HepG2 (cell line): ENCODE data around the gene LPIN3. TPM values are rescaled to one million over a fixed set of nuclear protein-coding genes. Genes with fewer than 3 reads are reported as not detected.

Experiments
- ATAC-seq: fragments of 200-7000 bp; cut with Tn5 transposase; 3 replicates; pipeline ENCODE4 v1.9.1; 2020; ENCODE audit warnings: mild to moderate bottlenecking, moderate library complexity
- BruUV-seq: library from RNA; stranded (reverse); fragments of 400-500 nt; replicated peaks from 2 replicates; lab custom pipeline; 2021; lab: Mats Ljungman, UMichigan
- CTCF ChIA-PET: fragments of 300-600 bp; formaldehyde crosslinking; extraction: SDS; loops from one replicate; lab custom pipeline; 2021; ENCODE audit warnings: low total read pairs, inconsistent platforms, low intra/inter-chr PET ratio; lab: Yijun Ruan, JAX
- POLR2A ChIA-PET: fragments of 350-600 bp; sonication (Branson Sonifier 250); formaldehyde crosslinking; loops from one replicate; lab custom pipeline; 2020; ENCODE audit warnings: antibody characterized with exemption, inconsistent platforms; lab: Yijun Ruan, JAX
- DNase-seq: peaks from one replicate; pipeline ENCODE4 v3.0.0-alpha.2; 2015; ENCODE audit warnings: low spot score
- FAIRE-seq: peaks from 3 replicates; lab custom pipeline; 2011; peaks lifted over from hg19 to GRCh38; lab: Jason Lieb, UNC
- H2AFZ ChIP-seq: one replicate; pipeline ENCODE4 v1.6.1; 2011; ENCODE audit warnings: low read length, inconsistent platforms
- H3K27ac ChIP-seq: fragments of 300-600 bp; 3 replicates; pipeline ENCODE4 v1.8.0; 2011; ENCODE audit warnings: mixed run types, mild to moderate bottlenecking, mixed read lengths, low read length, inconsistent platforms; ENCODE audit not compliant: insufficient read depth; ENCODE audit errors: extremely low read length
- H3K27me3 ChIP-seq, 2 experiments: fragments of 200-600 bp in 1 of 2; 2 replicates in 1 of 2; 3 replicates in 1 of 2; pipeline versions ENCODE4 v1.6.0 to v1.8.0; 2011; ENCODE audit warnings: low read length in 2 of 2, mild to moderate bottlenecking in 2 of 2, moderate library complexity in 2 of 2, inconsistent platforms in 1 of 2; ENCODE audit not compliant: insufficient read depth in 2 of 2, control insufficient read depth in 1 of 2
- H3K36me3 ChIP-seq, 2 experiments: fragments of 200-600 bp in 1 of 2; replicated peaks in 1 of 2; 2 replicates in 1 of 2; 3 replicates in 1 of 2; pipeline versions ENCODE4 v1.5.1 to v1.8.0; 2011; ENCODE audit warnings: low read length in 2 of 2, inconsistent platforms in 1 of 2; ENCODE audit not compliant: insufficient read depth in 2 of 2, control insufficient read depth in 1 of 2
- H3K4me1 ChIP-seq: 2 replicates; pipeline ENCODE4 v1.5.1; 2012; ENCODE audit warnings: low read length, inconsistent platforms; ENCODE audit not compliant: insufficient read depth
- H3K4me2 ChIP-seq: 2 replicates; pipeline ENCODE4 v1.6.0; 2011; ENCODE audit warnings: low read depth, low read length, inconsistent platforms
- H3K4me3 ChIP-seq, 3 experiments: fragments of 200-600 bp in 1 of 3; sonication (generic), shearing (Covaris generic) in 1 of 3; replicated peaks in 1 of 3; 2 replicates each; pipeline ENCODE4 v1.5.1; 2011 to 2016; ENCODE audit warnings: low read length in 3 of 3, inconsistent platforms in 2 of 3, low read depth in 2 of 3, mild to moderate bottlenecking in 2 of 3, control low read depth in 1 of 3, mixed read lengths in 1 of 3; ENCODE audit not compliant: insufficient read depth in 1 of 3
- H3K79me2 ChIP-seq: one replicate; pipeline ENCODE4 v1.6.1; 2011; ENCODE audit warnings: low read length, inconsistent platforms; ENCODE audit not compliant: insufficient read depth
- H3K9ac ChIP-seq: 2 replicates; pipeline ENCODE4 v1.6.0; 2011; ENCODE audit warnings: mild to moderate bottlenecking, low read depth, low read length, inconsistent platforms; ENCODE audit not compliant: insufficient read depth
- H3K9me3 ChIP-seq: 2 replicates; pipeline ENCODE4 v1.5.1; 2012; ENCODE audit warnings: mild to moderate bottlenecking, low read length
- H4K20me1 ChIP-seq: 2 replicates; pipeline ENCODE4 v1.6.0; 2011; ENCODE audit warnings: inconsistent platforms, mild to moderate bottlenecking, low read length, moderate library complexity; ENCODE audit not compliant: insufficient read depth
- BORCS8-MEF2B ChIP-seq: sonication (generic); formaldehyde crosslinking; IDR thresholded peaks from 2 replicates; pipeline ENCODE4 v1.8.0; 2022; ENCODE audit warnings: mild to moderate bottlenecking, missing genetic modification reagents
- CEBPG ChIP-seq: IDR thresholded peaks from 2 replicates; pipeline ENCODE4 v1.6.1; 2016
- EEA1 ChIP-seq: sonication (generic); formaldehyde crosslinking; IDR thresholded peaks from 2 replicates; pipeline ENCODE4 v1.5.1; 2020; ENCODE audit warnings: mild to moderate bottlenecking, missing genetic modification reagents, borderline replicate concordance
- GATAD2A ChIP-seq: IDR thresholded peaks from 2 replicates; pipeline ENCODE4 v1.6.1; 2016
- NFKB2 ChIP-seq: sonication (generic); formaldehyde crosslinking; IDR thresholded peaks from 2 replicates; pipeline ENCODE4 v1.4.0; 2020; ENCODE audit warnings: missing genetic modification reagents, borderline replicate concordance
- NONO ChIP-seq, 2 experiments: fragments of 450-650 bp in 1 of 2; sonication (generic) in 1 of 2; formaldehyde crosslinking in 1 of 2; IDR thresholded peaks in 1 of 2; conservative IDR thresholded peaks in 1 of 2; 2 replicates each; pipeline versions ENCODE4 v1.6.1 to v1.8.0; 2017 to 2022; ENCODE audit warnings: mild to moderate bottlenecking in 1 of 2, missing genetic modification reagents in 1 of 2, moderate library complexity in 1 of 2
- RELA ChIP-seq: sonication (generic); formaldehyde crosslinking; IDR thresholded peaks from 2 replicates; pipeline ENCODE4 v1.4.0; 2020; ENCODE audit warnings: missing genetic modification reagents
- SMAD1 ChIP-seq: sonication (generic); formaldehyde crosslinking; IDR thresholded peaks from 2 replicates; pipeline ENCODE4 v1.4.0; 2020; ENCODE audit warnings: missing genetic modification reagents, low read depth, mild to moderate bottlenecking, borderline replicate concordance
- ZFX ChIP-seq: sonication (generic); formaldehyde crosslinking; IDR thresholded peaks from 2 replicates; pipeline ENCODE4 v1.4.0; 2020; ENCODE audit warnings: mild to moderate bottlenecking, low read depth, missing genetic modification reagents, moderate library complexity
- ZNF12 ChIP-seq: sonication (generic); formaldehyde crosslinking; IDR thresholded peaks from 2 replicates; pipeline ENCODE4 v1.5.0; 2020; ENCODE audit warnings: missing genetic modification reagents
- ZNF232 ChIP-seq: sonication (generic); formaldehyde crosslinking; IDR thresholded peaks from 2 replicates; pipeline ENCODE4 v1.4.0; 2020; ENCODE audit warnings: missing genetic modification reagents, borderline replicate concordance
- ZNF333 ChIP-seq: sonication (generic); formaldehyde crosslinking; IDR thresholded peaks from 2 replicates; pipeline ENCODE4 v1.4.0; 2020; ENCODE audit warnings: mild to moderate bottlenecking, missing genetic modification reagents, borderline replicate concordance
- ZNF776 ChIP-seq: sonication (generic); formaldehyde crosslinking; IDR thresholded peaks from 2 replicates; pipeline ENCODE4 v1.4.0; 2020; ENCODE audit warnings: mild to moderate bottlenecking, missing genetic modification reagents
- ZNF83 ChIP-seq: sonication (generic); formaldehyde crosslinking; IDR thresholded peaks from 2 replicates; pipeline ENCODE4 v1.4.0; 2020; ENCODE audit warnings: missing genetic modification reagents, mild to moderate bottlenecking, borderline replicate concordance
- WGBS: methylation state at CpG from one replicate; pipeline ENCODE4 v1.1.6; 2017; ENCODE audit warnings: low lambda C conversion rate; 5-methylcytosine and 5-hydroxymethylcytosine counted together
- in situ Hi-C: cut with HindIII; loops from 2 replicates; pipeline ENCODE4 v1.10.0; 2017; ENCODE audit warnings: low pct_unique_long_range_greater_than_20kb; ENCODE audit not compliant: extremely low pct_ligation_motif_present
- intact Hi-C: fragments of 100-400 bp; cut with micrococcal nuclease; formaldehyde crosslinking; loops from one replicate; pipeline ENCODE4 v1.10.0; 2022; ENCODE audit not compliant: unreplicated experiment
- polyA plus RNA-seq, 8 experiments: library from polyadenylated mRNA; depleted of rRNA in 3 of 8; stranded (reverse) in 7 of 8; unstranded in 1 of 8; fragments of >200 nt; fragmentation: Illumina TruSeq in 4 of 8; extraction: Trizol in 4 of 8; gene quantifications; 2 replicates each; pipeline versions ENCODE4 v1.2.1 to v1.2.3, GENCODE V29; 2011 to 2016; ENCODE audit warnings: low read depth in 4 of 8, missing spikeins in 1 of 8, mixed read lengths in 1 of 8; ENCODE audit not compliant: insufficient read depth in 1 of 8
- total RNA-seq, 5 experiments: library from RNA; depleted of rRNA; stranded (reverse); fragments of >200 nt; fragmentation: Illumina TruSeq; extraction: Trizol; gene quantifications; 2 replicates each; pipeline ENCODE4 v1.2.3, GENCODE V29; 2016; ENCODE audit warnings: low read depth in 1 of 5
- TF ChIP-seq, protein P1 (sequence below): sonication (generic); formaldehyde crosslinking; IDR thresholded peaks from 2 replicates; pipeline ENCODE4 v1.9.0; 2022; ENCODE audit warnings: missing genetic modification reagents, mild to moderate bottlenecking, borderline replicate concordance
- TF ChIP-seq, protein P2 (sequence below): sonication (generic); formaldehyde crosslinking; IDR thresholded peaks from 2 replicates; pipeline ENCODE4 v1.4.0; 2020; ENCODE audit warnings: missing genetic modification reagents, borderline replicate concordance

Gene LPIN3
- total and polyA plus RNA-seq, 2 of the 13 experiments (the other 11 are each of a cell fraction or from before 2014, with no cell fraction given), result 14.2 to 28.6 TPM

GRCh38 chr20:41360831-41361756 lies 20.5 kb downstream of the LPIN3 start (continued):
- TF ChIP-seq SMAD1 (no peak), ZNF83 (CRISPR knock-in tag) (0 out of 2 replicates have a peak, but pooled peaks have one; percentile 30), RELA (0 out of 2 replicates have a peak, but pooled peaks have one; percentile 40)
- TF ChIP-seq, protein P1, sequence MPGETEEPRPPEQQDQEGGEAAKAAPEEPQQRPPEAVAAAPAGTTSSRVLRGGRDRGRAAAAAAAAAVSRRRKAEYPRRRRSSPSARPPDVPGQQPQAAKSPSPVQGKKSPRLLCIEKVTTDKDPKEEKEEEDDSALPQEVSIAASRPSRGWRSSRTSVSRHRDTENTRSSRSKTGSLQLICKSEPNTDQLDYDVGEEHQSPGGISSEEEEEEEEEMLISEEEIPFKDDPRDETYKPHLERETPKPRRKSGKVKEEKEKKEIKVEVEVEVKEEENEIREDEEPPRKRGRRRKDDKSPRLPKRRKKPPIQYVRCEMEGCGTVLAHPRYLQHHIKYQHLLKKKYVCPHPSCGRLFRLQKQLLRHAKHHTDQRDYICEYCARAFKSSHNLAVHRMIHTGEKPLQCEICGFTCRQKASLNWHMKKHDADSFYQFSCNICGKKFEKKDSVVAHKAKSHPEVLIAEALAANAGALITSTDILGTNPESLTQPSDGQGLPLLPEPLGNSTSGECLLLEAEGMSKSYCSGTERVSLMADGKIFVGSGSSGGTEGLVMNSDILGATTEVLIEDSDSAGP (CRISPR knock-in tag), result 0 out of 2 replicates have a peak, but pooled peaks have one; percentile 26
- TF ChIP-seq, all 625 proteins: peak for 26

DNA sequence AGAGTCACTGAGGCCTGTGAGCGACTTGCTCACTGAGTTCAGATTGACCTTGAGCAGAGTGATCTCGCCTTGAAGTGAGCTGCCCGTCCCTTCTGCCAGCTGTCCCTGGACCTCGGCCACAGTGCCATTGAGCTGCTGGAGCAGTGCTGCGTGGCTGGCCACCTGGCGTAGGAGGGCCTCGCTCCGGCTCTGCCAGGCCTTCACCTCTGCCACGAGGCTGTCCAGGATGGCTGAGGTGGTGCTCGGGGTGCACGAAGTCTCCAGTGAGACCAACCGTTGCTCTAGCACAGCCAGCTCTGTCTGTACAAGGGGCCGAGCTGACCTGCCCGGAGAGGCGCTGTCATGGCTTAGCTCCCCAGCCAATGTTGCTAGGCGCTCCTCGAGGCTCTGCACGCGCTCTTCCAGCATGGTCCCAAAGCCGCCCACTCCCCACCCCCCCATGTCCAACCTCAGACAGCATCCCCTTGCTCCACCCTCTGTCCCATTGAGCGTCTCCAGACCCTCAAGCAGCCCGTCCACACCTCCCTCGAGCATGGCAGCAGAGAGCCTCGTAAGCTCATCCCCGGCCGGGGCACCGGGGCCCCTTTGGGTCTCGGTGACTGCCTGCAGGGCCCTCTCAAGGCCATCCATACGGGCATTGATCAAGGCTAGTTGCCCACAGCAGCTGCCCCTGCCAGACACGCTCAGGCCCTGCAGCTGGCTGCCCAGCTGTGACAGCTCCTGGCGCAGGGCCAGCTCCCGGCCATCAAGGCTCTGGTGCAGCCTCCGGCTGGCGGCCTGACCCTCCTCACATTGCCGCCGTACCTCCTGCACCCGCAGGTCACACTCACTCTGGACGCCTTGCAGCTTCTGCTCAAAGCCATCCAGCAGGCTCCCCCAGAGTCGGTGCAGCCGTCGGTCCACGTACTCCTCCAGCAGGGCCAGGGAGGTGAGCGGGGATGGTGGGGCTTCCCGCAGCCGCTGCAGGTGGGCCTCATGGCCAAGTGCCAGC lies 21.4 kb downstream of the LPIN3 start:
- intact Hi-C loops (no loop called here), in situ Hi-C loops (no loop called here)
- Histone ChIP-seq H3K79me2 (no peaks in the 10 kb centered on the region), H4K20me1 (no peaks in the 10 kb centered on the region), H3K27ac (no peak overlapping the region), H2AFZ (no peak overlapping the region), H3K9me3 (no peaks in the 10 kb centered on the region), H3K27me3 (peaks cover 18 to 32% of the 10 kb centered on the region in 2 experiments), H3K4me2 (no peak overlapping the region), H3K4me1 (peaks cover 24% of the 10 kb centered on the region), H3K9ac (no peak overlapping the region), H3K36me3 (peaks cover 0 to 7% of the 10 kb centered on the region in 2 experiments; a peak in 3 of 5 replicates), H3K4me3 (no peak overlapping the region)
- ChIA-PET POLR2A (interaction anchor here (1.1 kb wide), 1 partner anchor 14 kb away, joined by 3 read pairs; no protein-coding TSS in a partner anchor), CTCF (no interaction called here)
- no TSS peak for BruUV-seq
- ATAC-seq (no peak), FAIRE-seq (no peak), DNase-seq (no peak)
- WGBS, result 71% methylated on average over 39 of the region's 45 CpGs
- TF ChIP-seq ZNF333 (CRISPR knock-in tag) (0 out of 2 replicates have a peak, but pooled peaks have one; percentile 52), ZNF232 (no peak), GATAD2A (no peak), CEBPG (CRISPR knock-in tag) (no peak), ZFX (CRISPR knock-in tag) (peak; percentile 38), BORCS8-MEF2B (CRISPR knock-in tag) (peak; percentile 20; the same call in 1 of the 2 replicates), NONO (IDR thresholded peaks at IDR 0.05) (no peak), NONO (CRISPR knock-in tag; conservative IDR thresholded peaks at IDR 0.05) (no peak), EEA1 (CRISPR knock-in tag) (no peak), ZNF776 (CRISPR knock-in tag) (peak; percentile 34; the same call in 1 of the 2 replicates), NFKB2 (CRISPR knock-in tag) (peak; percentile 22; the same call in 1 of the 2 replicates), ZNF12 (CRISPR knock-in tag) (no peak)
- TF ChIP-seq, protein P2, sequence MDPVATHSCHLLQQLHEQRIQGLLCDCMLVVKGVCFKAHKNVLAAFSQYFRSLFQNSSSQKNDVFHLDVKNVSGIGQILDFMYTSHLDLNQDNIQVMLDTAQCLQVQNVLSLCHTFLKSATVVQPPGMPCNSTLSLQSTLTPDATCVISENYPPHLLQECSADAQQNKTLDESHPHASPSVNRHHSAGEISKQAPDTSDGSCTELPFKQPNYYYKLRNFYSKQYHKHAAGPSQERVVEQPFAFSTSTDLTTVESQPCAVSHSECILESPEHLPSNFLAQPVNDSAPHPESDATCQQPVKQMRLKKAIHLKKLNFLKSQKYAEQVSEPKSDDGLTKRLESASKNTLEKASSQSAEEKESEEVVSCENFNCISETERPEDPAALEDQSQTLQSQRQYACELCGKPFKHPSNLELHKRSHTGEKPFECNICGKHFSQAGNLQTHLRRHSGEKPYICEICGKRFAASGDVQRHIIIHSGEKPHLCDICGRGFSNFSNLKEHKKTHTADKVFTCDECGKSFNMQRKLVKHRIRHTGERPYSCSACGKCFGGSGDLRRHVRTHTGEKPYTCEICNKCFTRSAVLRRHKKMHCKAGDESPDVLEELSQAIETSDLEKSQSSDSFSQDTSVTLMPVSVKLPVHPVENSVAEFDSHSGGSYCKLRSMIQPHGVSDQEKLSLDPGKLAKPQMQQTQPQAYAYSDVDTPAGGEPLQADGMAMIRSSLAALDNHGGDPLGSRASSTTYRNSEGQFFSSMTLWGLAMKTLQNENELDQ (CRISPR knock-in tag), result no peak
